IMR-90 (cell line): ENCODE results near the gene NFYC. TPM values are rescaled to one million over a fixed set of nuclear protein-coding genes. Genes with fewer than 3 reads are reported as not detected.

Experiments
- ATAC-seq: fragments of 200-7000 bp; cut with Tn5 transposase; 2 replicates; pipeline ENCODE4 v1.9.1; 2020; ENCODE audit warnings: low read depth, mild to moderate bottlenecking, moderate library complexity
- BruUV-seq: library from RNA; stranded (reverse); fragments of 400-500 nt; replicated peaks from 2 replicates; lab custom pipeline; 2021; lab: Mats Ljungman, UMichigan
- CTCF ChIA-PET: fragments of 300-600 bp; formaldehyde crosslinking; extraction: SDS; loops from one replicate; lab custom pipeline; 2021; ENCODE audit warnings: antibody characterized with exemption; lab: Yijun Ruan, JAX
- POLR2A ChIA-PET: fragments of 300-600 bp; sonication (Branson Sonifier 250); formaldehyde crosslinking; loops from one replicate; lab custom pipeline; 2022; ENCODE audit warnings: antibody characterized with exemption; ENCODE audit not compliant: unreplicated experiment; lab: Charles Lee
- DNase-seq: peaks from one replicate; pipeline ENCODE4 v3.0.0; 2013
- H2AFZ ChIP-seq: replicated peaks from 2 replicates; pipeline ENCODE3; 2013; ENCODE audit warnings: low read length, mild to moderate bottlenecking; ENCODE audit not compliant: poor library complexity
- H2AK5ac ChIP-seq: 2 replicates; pipeline ENCODE4 v1.6.1; 2013; ENCODE audit warnings: low read depth, low read length, inconsistent platforms
- H2AK9ac ChIP-seq: replicated peaks from 2 replicates; pipeline ENCODE3; 2013; ENCODE audit warnings: mild to moderate bottlenecking, low read depth, low read length, moderate library complexity; ENCODE audit not compliant: poor library complexity
- H2BK120ac ChIP-seq: 2 replicates; pipeline ENCODE4 v1.6.1; 2013; ENCODE audit warnings: low read depth, low read length, inconsistent platforms
- H2BK15ac ChIP-seq: 3 replicates; pipeline ENCODE4 v1.6.1; 2013; ENCODE audit warnings: low read depth, low read length, inconsistent platforms
- H2BK20ac ChIP-seq: 2 replicates; pipeline ENCODE4 v1.6.1; 2013; ENCODE audit warnings: low read depth, mild to moderate bottlenecking, inconsistent platforms, low read length, moderate library complexity
- H2BK5ac ChIP-seq: 2 replicates; pipeline ENCODE4 v1.6.1; 2013; ENCODE audit warnings: mild to moderate bottlenecking, low read depth, low read length, inconsistent platforms; ENCODE audit not compliant: poor library complexity, severe bottlenecking
- H3K14ac ChIP-seq: replicated peaks from 2 replicates; pipeline ENCODE4 v1.6.1; 2013; ENCODE audit warnings: low read depth, low read length, inconsistent platforms
- H3K18ac ChIP-seq: 2 replicates; pipeline ENCODE4 v1.6.1; 2013; ENCODE audit warnings: low read depth, low read length, control low read depth
- H3K23ac ChIP-seq: 2 replicates; pipeline ENCODE4 v1.6.1; 2013; ENCODE audit warnings: low read depth, low read length, inconsistent platforms
- H3K27ac ChIP-seq: 2 replicates; pipeline ENCODE4 v1.5.1; 2013; ENCODE audit warnings: mild to moderate bottlenecking, control low read depth, low read length; ENCODE audit not compliant: insufficient read depth
- H3K27me3 ChIP-seq: 2 replicates; pipeline ENCODE4 v1.6.1; 2013; ENCODE audit warnings: low read length; ENCODE audit not compliant: control insufficient read depth, insufficient read depth
- H3K36me3 ChIP-seq: 2 replicates; pipeline ENCODE4 v1.6.1; 2013; ENCODE audit warnings: low read length, mixed read lengths; ENCODE audit not compliant: control insufficient read depth, insufficient read depth
- H3K4ac ChIP-seq: 2 replicates; pipeline ENCODE4 v1.6.1; 2013; ENCODE audit warnings: low read depth, low read length, inconsistent platforms
- H3K4me1 ChIP-seq: 2 replicates; pipeline ENCODE4 v1.6.1; 2013; ENCODE audit warnings: low read length, mixed read lengths; ENCODE audit not compliant: control insufficient read depth, insufficient read depth
- H3K4me2 ChIP-seq: 2 replicates; pipeline ENCODE4 v1.6.1; 2013; ENCODE audit warnings: low read depth, mild to moderate bottlenecking, control low read depth, low read length, moderate library complexity
- H3K4me3 ChIP-seq: 2 replicates; pipeline ENCODE4 v1.5.1; 2013; ENCODE audit warnings: low read depth, mild to moderate bottlenecking, control low read depth, low read length, moderate library complexity; ENCODE audit not compliant: insufficient read depth
- H3K56ac ChIP-seq: 2 replicates; pipeline ENCODE4 v1.6.1; 2013; ENCODE audit warnings: low read length, inconsistent platforms; ENCODE audit not compliant: insufficient read depth; ENCODE audit errors: extremely low read depth
- H3K79me1 ChIP-seq, 2 experiments: 2 replicates each; pipeline ENCODE4 v1.6.1; 2013; ENCODE audit warnings: low read length in 2 of 2, inconsistent platforms in 1 of 2, low read depth in 1 of 2
- H3K9ac ChIP-seq: 2 replicates; pipeline ENCODE4 v1.6.1; 2013; ENCODE audit warnings: low read depth, low read length, control low read depth
- H3K9me1 ChIP-seq: 2 replicates; pipeline ENCODE4 v1.6.1; 2013; ENCODE audit warnings: low read length, inconsistent platforms; ENCODE audit not compliant: insufficient read depth
- H3K9me3 ChIP-seq: 2 replicates; pipeline ENCODE4 v1.6.1; 2013; ENCODE audit warnings: low read length; ENCODE audit not compliant: control insufficient read depth, insufficient read depth
- H4K20me1 ChIP-seq: 2 replicates; pipeline ENCODE4 v1.6.1; 2013; ENCODE audit warnings: low read length, inconsistent platforms; ENCODE audit not compliant: insufficient read depth
- H4K5ac ChIP-seq: 2 replicates; pipeline ENCODE4 v1.6.1; 2013; ENCODE audit warnings: mild to moderate bottlenecking, low read depth, low read length, control low read depth
- H4K8ac ChIP-seq, 2 experiments: 2 replicates each; pipeline ENCODE4 v1.6.1; 2013; ENCODE audit warnings: low read depth in 2 of 2, low read length in 2 of 2, control low read depth in 1 of 2, inconsistent platforms in 1 of 2
- H4K91ac ChIP-seq: 2 replicates; pipeline ENCODE4 v1.6.1; 2013; ENCODE audit warnings: low read depth, low read length, inconsistent platforms; ENCODE audit not compliant: insufficient read depth
- FOS ChIP-seq: fragments of 150-350 bp; IDR thresholded peaks from 2 replicates; pipeline ENCODE4 v1.6.1; 2016; ENCODE audit warnings: low read depth, low read length
- RAD21 ChIP-seq: IDR thresholded peaks from 2 replicates; pipeline ENCODE4 v1.6.1; 2012; ENCODE audit warnings: low read length, improper control_type of control experiment
- WGBS, 2 experiments: methylation state at CpG; one replicate each; pipeline versions ENCODE4 v1.1.5 to v1.1.7; 2013; ENCODE audit warnings: missing lambda C conversion rate in 2 of 2; ENCODE audit not compliant: insufficient read length in 1 of 2; ENCODE audit errors: extremely low coverage in 2 of 2; 5-methylcytosine and 5-hydroxymethylcytosine counted together
- dilution Hi-C: fragments of 300-500 bp; cut with HindIII; formaldehyde crosslinking; loops from one replicate; pipeline ENCODE4 v1.14.3; 2018; ENCODE audit warnings: low sequenced_read_pairs; ENCODE audit not compliant: unreplicated experiment
- in situ Hi-C: fragments of 300-500 bp; cut with MboI; formaldehyde crosslinking; loops from 3 replicates; pipeline ENCODE4 v1.14.3; 2019; ENCODE audit warnings: low sequenced_read_pairs, inconsistent platforms, mixed read lengths
- intact Hi-C: fragments of 100-400 bp; cut with micrococcal nuclease; formaldehyde crosslinking; loops from 2 replicates; pipeline ENCODE4 v1.10.0; 2022
- polyA plus RNA-seq, 3 experiments: library from polyadenylated mRNA; depleted of rRNA; stranded (reverse); fragments of >200 nt; gene quantifications; 2 replicates each; pipeline ENCODE4 v1.2.3, GENCODE V29; 2012; ENCODE audit warnings: low replicate concordance in 1 of 3
- total RNA-seq: library from RNA; depleted of rRNA; stranded (reverse); fragments of >200 nt; gene quantifications from 2 replicates; pipeline ENCODE4 v1.2.3, GENCODE V29; 2012

The NFYC gene
- total and polyA plus RNA-seq, 2 of the 4 experiments (the other 2 are of a cell fraction) = 45.2 to 62.2 TPM

DNA sequence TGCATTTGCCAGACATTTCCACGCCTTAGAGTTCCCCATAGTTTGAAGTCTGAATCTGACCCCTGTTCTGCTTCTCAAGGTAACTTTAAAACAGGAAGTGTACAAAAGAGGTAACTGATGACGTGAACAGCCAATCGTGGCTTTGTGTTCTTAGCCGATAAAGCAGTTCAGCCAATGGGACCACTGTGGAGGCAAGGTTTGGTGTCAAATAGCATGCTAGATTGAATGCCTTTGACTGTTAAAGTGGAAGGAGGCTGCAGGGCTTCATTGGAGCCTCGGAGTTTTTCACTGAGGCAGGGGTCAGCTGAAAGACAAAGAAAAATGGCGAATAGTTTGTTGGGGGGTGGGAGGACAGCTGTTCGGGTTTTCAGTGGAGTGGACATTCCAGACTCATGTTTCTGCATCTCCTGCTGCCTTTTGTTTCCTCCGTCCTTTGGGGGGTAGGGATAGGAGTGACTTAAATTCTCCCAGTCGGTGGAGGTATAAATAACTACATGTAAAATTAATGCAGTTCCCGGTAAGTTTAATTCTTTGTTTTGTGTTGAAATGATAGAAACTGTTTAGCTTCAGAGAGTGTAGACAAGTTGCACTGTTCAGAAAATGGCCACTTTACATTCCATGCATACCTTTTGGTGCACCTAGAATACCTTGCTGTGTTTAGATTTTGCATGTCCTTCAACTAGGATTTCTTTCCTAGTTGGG, 17.7 kb downstream of the NFYC start:
- intact Hi-C loops = no loop called here
- peak overlapping the region; percentile 91; the same call in 1 of the 2 replicates for H3K56ac ChIP-seq
- no peak for TF ChIP-seq RAD21
- TF ChIP-seq FOS = peak; percentile 67; the same call in 1 of the 2 replicates
- H3K4me3 ChIP-seq = peak overlapping the region; percentile 74
- DNase-seq = peak; percentile 97
- POLR2A ChIA-PET = interaction anchor here (0.6 to 1.4 kb wide), 2 partner anchors 17 to 20 kb away, joined by 3 read pairs; partner anchors contain the start of gene NFYC
- peak overlapping the region; percentile 91 for H2BK120ac ChIP-seq
- peak overlapping the region; percentile 72; the same call in 1 of the 3 replicates for H2BK15ac ChIP-seq
- H2BK20ac ChIP-seq = peak overlapping the region; percentile 71; the same call in 1 of the 2 replicates
- peaks cover 33 to 57% of the 10 kb centered on the region in 2 experiments for H3K79me1 ChIP-seq
- H2AFZ ChIP-seq = peak overlapping the region; percentile 86
- 0% methylated on average over 2 of the region's 10 CpGs; no CpG with 5 or more reads in 1 of the 2 experiments for WGBS, 2 experiments
- peak overlapping the region; percentile 83 for H3K27ac ChIP-seq
- 0 out of 2 replicates have a peak overlapping the region, but pooled peaks have one; percentile 6 for H2AK5ac ChIP-seq
- H4K5ac ChIP-seq = peak overlapping the region; percentile 94
- H3K18ac ChIP-seq = peak overlapping the region; percentile 89
- peak overlapping the region; percentile 78 for H3K9ac ChIP-seq
- peak; percentile 98 for ATAC-seq
- CTCF ChIA-PET = interaction anchor here (0.6 kb wide), 1 partner anchor 262 kb away, joined by 3 read pairs; no protein-coding TSS in a partner anchor
- H3K4ac ChIP-seq = peak overlapping the region; percentile 94
- peak overlapping the region; percentile 54 to 99 for H4K8ac ChIP-seq
- H3K27me3 ChIP-seq = no peaks in the 10 kb centered on the region
- dilution Hi-C loops = no loop called here
- H4K20me1 ChIP-seq = no peaks in the 10 kb centered on the region
- H2AK9ac ChIP-seq = peak overlapping the region; percentile 42
- peak overlapping the region; percentile 95 for H3K4me2 ChIP-seq
- H4K91ac ChIP-seq = peak overlapping the region; percentile 93
- peak overlapping the region; percentile 88; the same call in 1 of the 2 replicates for H3K23ac ChIP-seq
- peaks cover 3% of the 10 kb centered on the region for H3K4me1 ChIP-seq
- peak overlapping the region; percentile 97 for H2BK5ac ChIP-seq
- H3K9me1 ChIP-seq = peaks cover 5% of the 10 kb centered on the region
- no peaks in the 10 kb centered on the region for H3K9me3 ChIP-seq
- no peaks in the 10 kb centered on the region for H3K36me3 ChIP-seq
- peak overlapping the region; percentile 96 for H3K14ac ChIP-seq
- BruUV-seq = no TSS peak
- in situ Hi-C loops = no loop called here
